ENCODE data around the gene EPB41.

- TF ChIP-seq CTCF (IDR thresholded peaks at IDR 0.05) (no peak), POLR2A (IDR thresholded peaks at IDR 0.05) (no peak)
Observed at GRCh38 chr1:29128739-29129138, 214.4 kb downstream of the EPB41 start.

All from Peyer's patch (tissue), 4 donors.